HG03432 (cell line): Measurements from ENCODE around the gene SMYD1.

Experiments
- ATAC-seq: cut with Tn5 transposase; IDR thresholded peaks from one replicate; pipeline ENCODE4 v1.9.1; 2021; ENCODE audit warnings: mild to moderate bottlenecking, moderate library complexity; ENCODE audit not compliant: unreplicated experiment

SMYD1 gene

GRCh38 chr2:88139804-88140203 lies 72.2 kb downstream of the SMYD1 start:
- no peak for ATAC-seq

GRCh38 chr2:88141952-88142351 lies 74.3 kb downstream of the SMYD1 start:
- no peak for ATAC-seq

GRCh38 chr2:88144271-88144670 lies 76.6 kb downstream of the SMYD1 start:
- ATAC-seq, result no peak

- ATAC-seq, result no peak
Measured at GRCh38 chr2:88144914-88145497, 77.4 kb downstream of the SMYD1 start.

- no peak for ATAC-seq
Measured at GRCh38 chr2:88146590-88146989, 79.0 kb downstream of the SMYD1 start.

GRCh38 chr2:88147145-88147544 lies 79.5 kb downstream of the SMYD1 start:
- no peak for ATAC-seq

- no peak for ATAC-seq
Measured at GRCh38 chr2:88148929-88149438, 81.4 kb downstream of the SMYD1 start.

GRCh38 chr2:88159481-88159880 lies 91.9 kb downstream of the SMYD1 start:
- no peak for ATAC-seq

- ATAC-seq, result peak; percentile 66
Measured at GRCh38 chr2:88159955-88160415, 92.4 kb downstream of the SMYD1 start.

GRCh38 chr2:88160517-88160916 lies 92.9 kb downstream of the SMYD1 start:
- ATAC-seq, result no peak

GRCh38 chr2:88161446-88162244 lies 94.0 kb downstream of the SMYD1 start:
- no peak for ATAC-seq
